ENCODE measurements around the gene GTPBP3.

GRCh38 chr19:17389957-17390664 is 52.8 kb downstream of the GTPBP3 start:
- no peak for TF ChIP-seq POLR2A (IDR thresholded peaks at IDR 0.05; ENCODE audit: borderline replicate concordance, extremely low read depth, insufficient read depth, insufficient read length)
- TF ChIP-seq EZH2phosphoT487 (IDR thresholded peaks at IDR 0.05; ENCODE audit: borderline replicate concordance), result no peak
- TF ChIP-seq CTCF (IDR thresholded peaks at IDR 0.05 in 2 of 3, conservative IDR thresholded peaks at IDR 0.05 in 1 of 3; ENCODE audit: borderline replicate concordance in 1 of 3, insufficient read depth in 1 of 3, low read depth in 2 of 3, low read length in 2 of 3), result no peak
- TF ChIP-seq MAX (IDR thresholded peaks at IDR 0.05), result no peak
- TF ChIP-seq SRF (IDR thresholded peaks at IDR 0.05; ENCODE audit: low read depth), result no peak
- no peak for TF ChIP-seq YY1 (IDR thresholded peaks at IDR 0.05; ENCODE audit: extremely low read depth, insufficient replicate concordance, low read depth, low read length)
- TF ChIP-seq SIN3A (IDR thresholded peaks at IDR 0.05; ENCODE audit: low read depth), result no peak
- TF ChIP-seq REST (IDR thresholded peaks at IDR 0.05; ENCODE audit: low read depth), result no peak
- no peak for TF ChIP-seq RAD21 (IDR thresholded peaks at IDR 0.05; ENCODE audit: low read depth)
